Measurements from ENCODE around the gene SREBF1.

The SREBF1 gene

DNA sequence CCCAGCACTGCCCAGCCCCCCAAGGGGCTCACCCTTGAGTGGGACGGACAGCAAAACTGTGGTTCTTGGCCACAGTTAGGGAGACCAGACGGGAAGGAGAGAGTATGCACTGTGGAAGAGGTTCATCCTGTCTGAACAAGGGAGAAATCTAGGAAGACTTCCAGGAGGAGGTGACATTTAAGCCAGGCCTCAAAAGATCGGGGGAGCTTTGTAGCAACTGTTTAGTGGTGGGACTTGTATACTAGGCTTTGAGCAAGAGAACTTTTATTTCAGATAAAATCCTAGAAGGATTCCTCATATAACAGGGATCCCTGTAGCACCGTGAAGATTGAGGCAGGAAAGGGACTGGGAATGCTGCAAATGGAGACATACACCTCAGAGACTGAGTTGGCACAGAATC is 30.8 kb downstream of the SREBF1 start:
- Histone ChIP-seq H3K36me3 (ENCODE audit: insufficient read depth, low read length) (peaks cover 76% of the 10 kb centered on the region), H3K9ac (ENCODE audit: low read depth, low read length) (no peak overlapping the region), H4K20me1 (ENCODE audit: insufficient read depth, low read length) (peaks cover 36% of the 10 kb centered on the region), H3K4me2 (ENCODE audit: insufficient read depth, low read length) (no peak overlapping the region), H3K27me3 (ENCODE audit: insufficient read depth, low read length, poor library complexity) (no peaks in the 10 kb centered on the region), H3K4me3 (ENCODE audit: low read depth in 1 of 2, low read length in 2 of 2) (no peak overlapping the region), H2AFZ (ENCODE audit: low read depth, low read length) (no peak overlapping the region), H3K4me1 (ENCODE audit: insufficient read depth, low read length) (no peaks in the 10 kb centered on the region), H3K9me3 (ENCODE audit: insufficient read depth, low read length, severe bottlenecking) (no peaks in the 10 kb centered on the region), H3K79me2 (ENCODE audit: insufficient read depth, low read length) (no peaks in the 10 kb centered on the region), H3K27ac (ENCODE audit: low read length) (no peak overlapping the region)
- TF ChIP-seq EZH2 (IDR thresholded peaks at IDR 0.05; ENCODE audit: borderline replicate concordance, low read depth, low read length, severe bottlenecking) = no peak
- ATAC-seq (ENCODE audit: insufficient read depth, low read depth) = no peak
- no peak for DNase-seq

DNA sequence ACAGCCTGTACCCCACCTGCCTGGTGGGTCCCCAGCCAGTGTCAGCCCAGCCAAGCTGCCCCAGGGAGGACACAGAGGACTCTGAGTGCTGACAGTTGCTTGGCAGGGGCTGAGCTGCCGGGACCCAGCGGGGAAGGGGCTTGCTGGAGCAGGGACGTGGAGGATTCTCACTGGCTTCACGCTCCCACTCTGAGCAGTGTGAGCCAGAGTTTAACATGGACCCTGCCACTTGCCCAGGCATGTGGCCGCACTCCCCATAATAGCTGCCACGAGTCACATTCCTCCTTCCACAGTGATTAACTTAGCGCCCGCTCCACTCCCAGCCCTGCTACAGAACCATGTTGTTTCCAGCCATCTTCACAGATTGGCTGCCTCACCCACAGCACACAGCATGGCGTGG is 31.2 kb downstream of the SREBF1 start:
- no peaks in the 10 kb centered on the region for H3K27me3 ChIP-seq (ENCODE audit: insufficient read depth, low read length, poor library complexity)
- H3K4me3 ChIP-seq (ENCODE audit: low read depth in 1 of 2, low read length in 2 of 2) = no peak overlapping the region
- peaks cover 39% of the 10 kb centered on the region for H4K20me1 ChIP-seq (ENCODE audit: insufficient read depth, low read length)
- no peaks in the 10 kb centered on the region for H3K9me3 ChIP-seq (ENCODE audit: insufficient read depth, low read length, severe bottlenecking)
- H3K79me2 ChIP-seq (ENCODE audit: insufficient read depth, low read length) = no peaks in the 10 kb centered on the region
- no peak overlapping the region for H2AFZ ChIP-seq (ENCODE audit: low read depth, low read length)
- no peak for DNase-seq
- TF ChIP-seq, protein P1, sequence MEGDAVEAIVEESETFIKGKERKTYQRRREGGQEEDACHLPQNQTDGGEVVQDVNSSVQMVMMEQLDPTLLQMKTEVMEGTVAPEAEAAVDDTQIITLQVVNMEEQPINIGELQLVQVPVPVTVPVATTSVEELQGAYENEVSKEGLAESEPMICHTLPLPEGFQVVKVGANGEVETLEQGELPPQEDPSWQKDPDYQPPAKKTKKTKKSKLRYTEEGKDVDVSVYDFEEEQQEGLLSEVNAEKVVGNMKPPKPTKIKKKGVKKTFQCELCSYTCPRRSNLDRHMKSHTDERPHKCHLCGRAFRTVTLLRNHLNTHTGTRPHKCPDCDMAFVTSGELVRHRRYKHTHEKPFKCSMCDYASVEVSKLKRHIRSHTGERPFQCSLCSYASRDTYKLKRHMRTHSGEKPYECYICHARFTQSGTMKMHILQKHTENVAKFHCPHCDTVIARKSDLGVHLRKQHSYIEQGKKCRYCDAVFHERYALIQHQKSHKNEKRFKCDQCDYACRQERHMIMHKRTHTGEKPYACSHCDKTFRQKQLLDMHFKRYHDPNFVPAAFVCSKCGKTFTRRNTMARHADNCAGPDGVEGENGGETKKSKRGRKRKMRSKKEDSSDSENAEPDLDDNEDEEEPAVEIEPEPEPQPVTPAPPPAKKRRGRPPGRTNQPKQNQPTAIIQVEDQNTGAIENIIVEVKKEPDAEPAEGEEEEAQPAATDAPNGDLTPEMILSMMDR (IDR thresholded peaks at IDR 0.05; ENCODE audit: borderline replicate concordance, extremely low read depth, low read length, poor library complexity, severe bottlenecking) = no peak
- TF ChIP-seq EZH2 (IDR thresholded peaks at IDR 0.05; ENCODE audit: borderline replicate concordance, low read depth, low read length, severe bottlenecking) = no peak
- H3K4me2 ChIP-seq (ENCODE audit: insufficient read depth, low read length) = no peak overlapping the region
- ATAC-seq (ENCODE audit: insufficient read depth, low read depth) = no peak
- H3K4me1 ChIP-seq (ENCODE audit: insufficient read depth, low read length) = no peaks in the 10 kb centered on the region
- no peak overlapping the region for H3K9ac ChIP-seq (ENCODE audit: low read depth, low read length)
- H3K36me3 ChIP-seq (ENCODE audit: insufficient read depth, low read length) = peaks cover 77% of the 10 kb centered on the region
- H3K27ac ChIP-seq (ENCODE audit: low read length) = no peak overlapping the region

DNA sequence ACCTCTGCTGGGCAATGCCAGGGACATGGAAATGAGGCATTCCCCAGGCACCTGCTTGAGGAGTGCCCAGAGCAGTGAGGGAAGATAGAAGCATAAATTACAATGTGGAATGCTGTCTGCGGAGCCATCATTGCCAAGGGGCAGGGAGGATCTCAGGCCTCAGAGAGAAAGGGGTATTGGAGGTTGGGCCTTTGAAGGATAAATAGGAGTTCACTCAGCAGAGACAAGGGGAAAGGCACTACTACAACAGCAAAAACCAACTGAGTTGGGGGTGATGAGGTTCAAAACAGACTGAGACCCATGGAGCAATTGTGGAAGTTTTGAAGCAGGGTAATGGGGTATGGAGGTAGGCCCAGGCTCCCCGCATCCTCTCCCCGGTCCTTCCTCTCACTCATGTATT is 32.8 kb downstream of the SREBF1 start:
- H3K27me3 ChIP-seq (ENCODE audit: insufficient read depth, low read length, poor library complexity) = no peaks in the 10 kb centered on the region
- no peaks in the 10 kb centered on the region for H3K4me1 ChIP-seq (ENCODE audit: insufficient read depth, low read length)
- no peak for DNase-seq
- H3K79me2 ChIP-seq (ENCODE audit: insufficient read depth, low read length) = 0 out of 2 replicates have a peak, but pooled peaks cover 2% of the 10 kb centered on the region
- H3K9me3 ChIP-seq (ENCODE audit: insufficient read depth, low read length, severe bottlenecking) = no peaks in the 10 kb centered on the region
- no peak overlapping the region for H3K9ac ChIP-seq (ENCODE audit: low read depth, low read length)
- no peak overlapping the region for H3K4me2 ChIP-seq (ENCODE audit: insufficient read depth, low read length)
- TF ChIP-seq EZH2 (IDR thresholded peaks at IDR 0.05; ENCODE audit: borderline replicate concordance, low read depth, low read length, severe bottlenecking) = no peak
- TF ChIP-seq, protein P1 (IDR thresholded peaks at IDR 0.05; ENCODE audit: borderline replicate concordance, extremely low read depth, low read length, poor library complexity, severe bottlenecking) = no peak
- H3K36me3 ChIP-seq (ENCODE audit: insufficient read depth, low read length) = peaks cover 84% of the 10 kb centered on the region
- no peak overlapping the region for H3K27ac ChIP-seq (ENCODE audit: low read length)
- H2AFZ ChIP-seq (ENCODE audit: low read depth, low read length) = no peak overlapping the region
- H3K4me3 ChIP-seq (ENCODE audit: low read depth in 1 of 2, low read length in 2 of 2) = no peak overlapping the region
- peaks cover 49% of the 10 kb centered on the region for H4K20me1 ChIP-seq (ENCODE audit: insufficient read depth, low read length)
- no peak for ATAC-seq (ENCODE audit: insufficient read depth, low read depth)

DNA sequence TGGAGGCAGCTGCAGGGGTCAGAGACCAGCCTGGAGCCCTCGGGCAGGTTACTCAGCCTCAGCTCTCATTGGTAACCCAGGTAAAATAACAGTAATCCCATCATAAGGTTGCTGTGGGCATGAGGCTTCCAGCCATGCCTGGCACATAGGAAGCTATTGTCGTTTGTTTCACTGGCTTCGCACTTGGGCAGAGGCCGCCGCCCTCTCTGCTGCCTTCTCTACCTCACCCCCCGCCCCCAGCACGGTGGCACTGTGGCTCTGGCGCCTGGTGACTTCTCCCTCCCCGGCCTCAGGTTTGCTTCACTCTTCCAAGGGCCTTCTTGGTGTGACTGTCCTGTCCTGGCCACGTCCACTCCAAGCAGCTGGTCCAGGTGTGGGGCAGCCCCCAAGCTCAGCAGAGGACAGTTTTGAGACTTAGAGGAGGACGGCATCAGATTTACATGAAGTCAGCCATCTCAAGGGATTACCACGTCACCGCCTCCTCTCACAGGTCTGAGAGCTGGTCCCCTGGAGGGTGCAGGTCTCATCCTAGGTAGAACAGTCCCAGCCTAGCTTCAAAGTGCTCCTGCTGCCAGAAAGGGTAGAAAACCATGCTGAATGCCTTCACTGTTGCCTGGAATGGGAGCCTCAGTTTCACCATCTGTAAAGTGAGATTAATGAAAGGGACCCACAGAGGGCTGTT is 34.8 kb downstream of the SREBF1 start:
- ATAC-seq (ENCODE audit: insufficient read depth, low read depth) (no peak), DNase-seq (no peak)
- Histone ChIP-seq H4K20me1 (ENCODE audit: insufficient read depth, low read length) (peaks cover 57% of the 10 kb centered on the region), H3K4me3 (ENCODE audit: low read depth in 1 of 2, low read length in 2 of 2) (no peak overlapping the region), H2AFZ (ENCODE audit: low read depth, low read length) (no peak overlapping the region), H3K4me1 (ENCODE audit: insufficient read depth, low read length) (no peaks in the 10 kb centered on the region), H3K79me2 (ENCODE audit: insufficient read depth, low read length) (0 out of 2 replicates have a peak, but pooled peaks cover 4% of the 10 kb centered on the region), H3K9ac (ENCODE audit: low read depth, low read length) (no peak overlapping the region), H3K27ac (ENCODE audit: low read length) (no peak overlapping the region; the same call in 1 of the 2 replicates), H3K36me3 (ENCODE audit: insufficient read depth, low read length) (peaks cover 88% of the 10 kb centered on the region), H3K4me2 (ENCODE audit: insufficient read depth, low read length) (no peak overlapping the region), H3K9me3 (ENCODE audit: insufficient read depth, low read length, severe bottlenecking) (no peaks in the 10 kb centered on the region), H3K27me3 (ENCODE audit: insufficient read depth, low read length, poor library complexity) (no peaks in the 10 kb centered on the region)
- TF ChIP-seq, protein P1 (IDR thresholded peaks at IDR 0.05; ENCODE audit: borderline replicate concordance, extremely low read depth, low read length, poor library complexity, severe bottlenecking) = no peak
- TF ChIP-seq EZH2 (IDR thresholded peaks at IDR 0.05; ENCODE audit: borderline replicate concordance, low read depth, low read length, severe bottlenecking) = no peak
